ENCODE data around the gene ESRRA.

ESRRA gene

DNA sequence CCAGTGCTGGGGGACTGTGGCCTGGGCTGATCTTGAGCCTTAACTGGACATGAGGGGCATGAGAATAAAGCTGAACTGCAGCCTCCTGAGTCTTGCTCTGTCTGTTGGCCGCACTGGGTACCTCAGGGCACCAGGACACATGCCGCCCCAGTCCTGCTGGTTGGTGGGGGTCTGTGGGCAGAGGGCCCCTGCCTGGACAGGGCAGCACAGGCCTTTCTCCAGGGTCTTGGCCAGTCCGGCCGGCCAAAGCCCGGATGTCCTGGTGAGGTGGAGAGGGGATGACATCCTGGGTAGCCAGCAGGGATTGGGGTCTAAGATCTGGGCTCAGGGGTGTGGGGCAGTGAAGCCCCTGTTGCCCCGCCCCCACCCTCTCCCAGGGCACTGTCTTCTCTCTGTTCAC, 52.1 kb downstream of the ESRRA start:
- Mint-ChIP-seq H3K27ac (peak overlapping the region; percentile 80), H3K9me3 (no peaks in the 10 kb centered on the region), H3K4me1 (ENCODE audit: low read depth) (peaks cover 54% of the 10 kb centered on the region), H3K27me3 (no peaks in the 10 kb centered on the region), H3K4me3 (no peak overlapping the region), H3K36me3 (ENCODE audit: low read depth) (peaks cover 71% of the 10 kb centered on the region)
- intact Hi-C loops (cut with micrococcal nuclease), result loop anchor here (10.0 kb wide), 1 partner anchor 297 kb away; no protein-coding TSS in a partner anchor

DNA sequence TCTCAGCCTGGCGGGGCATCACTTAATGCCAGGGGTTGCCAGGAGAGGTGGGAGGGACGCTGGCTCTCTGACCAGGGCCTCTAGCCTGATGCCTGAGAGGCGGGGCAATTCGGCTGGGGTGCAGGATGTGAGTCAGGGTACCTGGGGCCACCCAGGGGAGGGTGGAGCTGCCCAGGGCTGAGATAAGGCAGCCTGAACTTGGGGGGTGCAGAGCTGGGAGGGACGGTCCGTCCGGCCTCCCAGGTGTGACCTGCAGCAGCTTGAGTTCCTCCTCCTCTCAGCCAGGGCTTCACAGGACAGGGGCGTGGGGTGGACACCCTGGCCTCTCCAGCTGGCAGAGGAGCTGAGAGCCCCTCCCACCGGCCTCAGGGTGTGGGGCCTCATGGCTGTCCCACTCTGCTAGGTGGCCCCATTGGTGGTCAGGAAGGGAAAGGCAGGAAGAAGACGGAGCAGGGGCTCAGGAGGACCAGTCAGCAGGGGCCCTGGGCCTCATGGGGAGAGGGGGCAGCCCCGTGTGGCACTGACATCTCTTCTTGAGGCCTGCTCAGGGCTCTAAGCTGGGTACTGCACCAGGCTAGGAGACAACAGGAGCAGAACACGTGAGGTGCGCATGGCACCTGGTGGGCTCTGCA, 52.7 kb downstream of the ESRRA start:
- H3K9me3 Mint-ChIP-seq, result no peaks in the 10 kb centered on the region
- intact Hi-C loops (cut with micrococcal nuclease), result loop anchor here (10.0 kb wide), 1 partner anchor 297 kb away; no protein-coding TSS in a partner anchor
- H3K27ac Mint-ChIP-seq, result peak overlapping the region; percentile 80
- H3K4me1 Mint-ChIP-seq (ENCODE audit: low read depth), result peaks cover 54% of the 10 kb centered on the region
- peak overlapping the region; percentile 93 for H3K4me3 Mint-ChIP-seq
- no peaks in the 10 kb centered on the region for H3K27me3 Mint-ChIP-seq
- H3K36me3 Mint-ChIP-seq (ENCODE audit: low read depth), result peaks cover 71% of the 10 kb centered on the region

DNA sequence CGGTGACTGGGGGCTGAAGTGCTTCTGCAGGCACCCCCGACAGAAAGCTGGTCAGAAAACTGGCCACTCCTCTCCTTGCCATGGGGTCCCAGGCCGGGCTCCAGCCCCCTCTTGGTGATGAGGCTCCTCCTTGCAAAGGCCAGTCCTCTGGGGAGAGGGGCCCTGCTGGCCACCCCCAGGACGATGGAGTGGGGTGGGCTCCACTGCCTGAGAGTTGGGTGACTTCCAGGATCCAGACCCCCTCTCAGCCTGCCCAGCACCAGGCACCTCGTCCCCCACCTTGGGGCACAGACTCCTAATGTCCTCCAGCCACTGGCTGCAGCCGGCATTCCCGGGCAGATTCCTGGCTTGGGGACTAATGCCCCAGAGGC, 53.2 kb downstream of the ESRRA start:
- Mint-ChIP-seq H3K27me3 (no peaks in the 10 kb centered on the region), H3K4me1 (ENCODE audit: low read depth) (peaks cover 59% of the 10 kb centered on the region), H3K27ac (peak overlapping the region; percentile 80), H3K4me3 (peak overlapping the region; percentile 93), H3K36me3 (ENCODE audit: low read depth) (peaks cover 71% of the 10 kb centered on the region), H3K9me3 (no peaks in the 10 kb centered on the region)
- intact Hi-C loops (cut with micrococcal nuclease), result loop anchor here (10.0 kb wide), 1 partner anchor 296 kb away; no protein-coding TSS in a partner anchor

DNA sequence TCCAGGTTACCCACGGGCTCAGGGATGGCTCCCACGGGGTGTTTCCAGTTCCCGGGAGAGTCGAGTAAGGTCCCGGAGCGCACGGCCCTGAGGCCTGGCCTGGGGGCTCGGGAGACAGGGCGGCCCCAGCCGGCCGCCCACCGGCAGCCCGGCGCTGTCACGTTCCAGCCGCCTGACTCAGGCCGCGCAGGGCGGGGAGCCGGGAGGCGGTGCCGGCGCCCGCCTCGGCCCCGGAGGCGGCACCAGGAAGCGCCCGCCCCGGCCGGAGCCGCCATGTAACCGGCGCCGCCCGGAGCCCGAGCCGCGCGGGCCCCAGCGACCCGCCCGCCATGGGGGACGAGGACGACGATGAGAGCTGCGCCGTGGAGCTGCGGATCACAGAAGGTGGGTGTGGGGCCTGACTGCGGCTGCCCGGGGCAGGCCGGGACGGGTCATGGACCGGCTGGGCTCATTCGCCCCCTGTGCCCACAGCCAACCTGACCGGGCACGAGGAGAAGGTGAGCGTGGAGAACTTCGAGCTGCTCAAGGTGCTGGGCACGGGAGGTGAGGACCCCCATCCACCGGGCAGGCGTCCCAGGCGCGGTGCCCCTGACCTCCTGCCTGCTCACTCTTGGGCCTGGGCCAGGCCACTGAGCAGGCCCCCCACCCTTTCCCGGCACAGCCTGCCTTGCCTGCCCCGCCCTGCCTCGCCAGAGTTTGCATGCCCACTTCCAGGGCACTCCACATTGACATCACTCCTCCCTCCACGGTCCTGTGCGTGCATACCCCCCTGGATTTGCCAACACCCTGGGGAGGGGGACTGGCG, 53.8 kb downstream of the ESRRA start, which contains the start of gene RPS6KA4:
Gene RPS6KA4, plus strand, starts transcription at position 256 of the 805 bp plus-strand sequence. Its CDS starts 74 bp downstream, at position 330.
- Mint-ChIP-seq H3K4me1 (ENCODE audit: low read depth) (peaks cover 61% of the 10 kb centered on the region), H3K27me3 (no peaks in the 10 kb centered on the region), H3K4me3 (peak within 1 kb of the TSS; percentile 93), H3K36me3 (ENCODE audit: low read depth) (peaks cover 71% of the 10 kb centered on the region), H3K9me3 (no peaks in the 10 kb centered on the region), H3K27ac (peak within 1 kb of the TSS; percentile 80)
- intact Hi-C loops (cut with micrococcal nuclease), result loop anchor here (10.0 kb wide), 1 partner anchor 296 kb away; no protein-coding TSS in a partner anchor

DNA sequence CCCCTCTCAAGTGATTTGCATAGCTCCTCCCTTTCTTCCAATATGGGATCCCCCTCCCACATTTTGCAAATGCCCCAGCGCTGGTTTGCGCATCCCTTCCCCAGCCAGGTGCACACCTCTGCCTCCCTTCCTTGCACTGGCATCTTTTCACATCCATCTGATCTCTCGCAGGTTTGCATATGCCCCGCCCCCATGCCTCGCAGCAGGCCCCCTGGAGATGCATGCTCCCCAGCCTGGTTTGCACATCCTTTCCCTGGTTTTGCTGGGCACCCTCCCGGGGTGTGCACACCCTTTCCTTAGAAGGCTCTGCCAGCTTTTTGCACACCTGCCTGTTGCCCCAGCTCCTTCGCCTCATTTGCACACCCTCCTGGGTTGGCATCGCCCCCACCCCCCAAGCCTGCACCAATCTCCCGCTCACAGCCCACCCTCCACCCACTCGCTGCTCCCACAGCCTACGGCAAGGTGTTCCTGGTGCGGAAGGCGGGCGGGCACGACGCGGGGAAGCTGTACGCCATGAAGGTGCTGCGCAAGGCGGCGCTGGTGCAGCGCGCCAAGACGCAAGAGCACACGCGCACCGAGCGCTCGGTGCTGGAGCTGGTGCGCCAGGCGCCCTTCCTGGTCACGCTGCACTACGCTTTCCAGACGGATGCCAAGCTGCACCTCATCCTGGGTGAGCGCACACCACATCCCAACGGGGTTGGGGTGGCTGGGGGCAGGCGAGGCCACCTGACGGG, 54.6 kb downstream of the ESRRA start:
- peaks cover 58% of the 10 kb centered on the region for H3K4me1 Mint-ChIP-seq (ENCODE audit: low read depth)
- H3K27me3 Mint-ChIP-seq, result no peaks in the 10 kb centered on the region
- H3K27ac Mint-ChIP-seq, result peak overlapping the region; percentile 80
- intact Hi-C loops (cut with micrococcal nuclease), result loop anchor here (5.0 to 10.0 kb wide), 2 partner anchors 87 to 295 kb away; no protein-coding TSS in a partner anchor
- H3K36me3 Mint-ChIP-seq (ENCODE audit: low read depth), result peaks cover 76% of the 10 kb centered on the region
- H3K9me3 Mint-ChIP-seq, result no peaks in the 10 kb centered on the region
- peak overlapping the region; percentile 93 for H3K4me3 Mint-ChIP-seq

DNA sequence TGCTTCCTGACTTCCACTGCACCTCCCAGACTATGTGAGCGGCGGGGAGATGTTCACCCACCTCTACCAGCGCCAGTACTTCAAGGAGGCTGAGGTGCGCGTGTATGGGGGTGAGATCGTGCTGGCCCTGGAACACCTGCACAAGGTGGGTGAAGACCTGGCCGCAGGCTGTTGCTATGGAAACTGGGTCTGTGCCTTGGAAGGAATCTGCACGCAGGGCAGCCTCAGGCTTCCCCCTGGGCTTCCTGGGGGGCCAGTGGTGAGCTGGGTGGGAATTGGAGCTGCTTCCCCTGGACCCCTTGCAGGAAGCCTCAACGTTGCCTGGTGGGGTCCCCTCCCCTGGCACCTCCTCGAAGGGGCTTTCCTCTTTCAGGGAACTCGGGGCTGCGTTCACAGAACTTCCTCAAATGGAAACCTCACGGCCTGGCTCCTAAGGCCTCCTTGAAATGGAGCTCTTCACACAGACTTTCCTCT, 55.2 kb downstream of the ESRRA start:
- intact Hi-C loops (cut with micrococcal nuclease), result loop anchor here (5.0 kb wide), 1 partner anchor 87 kb away; no protein-coding TSS in a partner anchor
- no peaks in the 10 kb centered on the region for H3K9me3 Mint-ChIP-seq
- H3K36me3 Mint-ChIP-seq (ENCODE audit: low read depth), result peaks cover 82% of the 10 kb centered on the region
- H3K27me3 Mint-ChIP-seq, result no peaks in the 10 kb centered on the region
- peak overlapping the region; percentile 80 for H3K27ac Mint-ChIP-seq
- peaks cover 52% of the 10 kb centered on the region for H3K4me1 Mint-ChIP-seq (ENCODE audit: low read depth)
- H3K4me3 Mint-ChIP-seq, result peak overlapping the region; percentile 93

DNA sequence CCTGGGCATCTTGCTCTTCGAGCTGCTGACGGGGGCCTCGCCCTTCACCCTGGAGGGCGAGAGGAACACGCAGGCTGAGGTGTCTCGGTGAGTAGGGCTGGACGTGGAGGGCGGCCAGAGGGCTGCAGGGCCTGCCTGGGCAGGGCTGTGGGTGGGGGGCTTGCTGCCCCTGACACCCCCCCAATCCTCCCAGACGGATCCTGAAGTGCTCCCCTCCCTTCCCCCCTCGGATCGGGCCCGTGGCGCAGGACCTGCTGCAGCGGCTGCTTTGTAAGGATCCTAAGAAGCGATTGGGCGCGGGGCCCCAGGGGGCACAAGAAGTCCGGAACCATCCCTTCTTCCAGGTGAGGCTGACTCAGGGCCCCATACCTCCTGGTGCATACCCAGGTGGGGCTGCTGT, 56.3 kb downstream of the ESRRA start:
- intact Hi-C loops (cut with micrococcal nuclease), result loop anchor here (5.0 kb wide), 1 partner anchor 86 kb away; no protein-coding TSS in a partner anchor
- Mint-ChIP-seq H3K27me3 (no peaks in the 10 kb centered on the region), H3K27ac (peak overlapping the region; percentile 80), H3K36me3 (ENCODE audit: low read depth) (peaks cover 89% of the 10 kb centered on the region), H3K4me3 (no peak overlapping the region), H3K4me1 (ENCODE audit: low read depth) (peaks cover 47% of the 10 kb centered on the region), H3K9me3 (no peaks in the 10 kb centered on the region)

DNA sequence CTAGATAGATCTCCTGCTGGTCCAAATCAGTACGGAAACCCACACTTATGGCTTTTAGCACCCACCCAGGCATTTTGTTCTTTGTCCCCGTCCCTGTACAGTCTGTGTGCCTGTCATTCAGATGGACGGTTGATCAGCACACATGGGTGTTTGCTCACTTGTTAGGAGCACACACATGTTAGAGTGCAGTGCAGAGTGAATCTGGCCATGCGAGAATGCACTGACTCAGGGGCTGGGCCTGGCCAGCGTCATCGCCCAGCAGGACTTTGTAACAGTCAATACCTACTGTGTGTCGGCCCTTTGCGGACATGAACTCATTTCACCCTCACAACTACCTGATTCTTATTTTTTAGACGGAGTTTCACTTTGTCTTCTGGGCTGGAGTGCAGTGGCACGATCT, 57.0 kb downstream of the ESRRA start:
- Mint-ChIP-seq H3K9me3 (no peaks in the 10 kb centered on the region), H3K36me3 (ENCODE audit: low read depth) (peaks cover 89% of the 10 kb centered on the region), H3K4me1 (ENCODE audit: low read depth) (peaks cover 44% of the 10 kb centered on the region), H3K27me3 (no peaks in the 10 kb centered on the region), H3K27ac (no peak overlapping the region), H3K4me3 (no peak overlapping the region)
- intact Hi-C loops (cut with micrococcal nuclease), result loop anchor here (5.0 kb wide), 1 partner anchor 85 kb away; no protein-coding TSS in a partner anchor

DNA sequence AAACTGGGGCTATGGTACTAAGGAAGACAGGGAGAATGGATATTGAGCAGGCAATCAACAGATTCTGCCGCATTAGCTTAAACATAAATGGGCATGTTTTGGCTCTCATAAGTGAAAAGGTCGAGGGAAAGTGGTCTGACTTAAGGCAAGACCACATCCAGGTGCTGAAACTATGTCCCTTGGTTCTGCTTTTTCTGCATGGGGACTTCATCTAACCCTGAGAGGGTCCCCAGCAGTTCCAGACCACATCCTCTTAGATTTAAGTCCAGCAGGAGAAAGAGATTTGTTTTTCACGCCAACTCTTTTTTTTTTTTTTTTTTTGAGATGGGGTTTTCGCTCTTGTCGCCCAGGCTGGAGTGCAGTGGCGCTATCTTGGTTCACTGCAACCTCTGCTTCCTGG, 59.1 kb downstream of the ESRRA start:
- no peaks in the 10 kb centered on the region for H3K27me3 Mint-ChIP-seq
- peaks cover 100% of the 10 kb centered on the region for H3K36me3 Mint-ChIP-seq (ENCODE audit: low read depth)
- intact Hi-C loops (cut with micrococcal nuclease), result loop anchor here (5.0 kb wide), 1 partner anchor 83 kb away; no protein-coding TSS in a partner anchor
- H3K4me3 Mint-ChIP-seq, result no peak overlapping the region
- no peak overlapping the region for H3K27ac Mint-ChIP-seq
- peaks cover 28% of the 10 kb centered on the region for H3K4me1 Mint-ChIP-seq (ENCODE audit: low read depth)
- H3K9me3 Mint-ChIP-seq, result no peaks in the 10 kb centered on the region

DNA sequence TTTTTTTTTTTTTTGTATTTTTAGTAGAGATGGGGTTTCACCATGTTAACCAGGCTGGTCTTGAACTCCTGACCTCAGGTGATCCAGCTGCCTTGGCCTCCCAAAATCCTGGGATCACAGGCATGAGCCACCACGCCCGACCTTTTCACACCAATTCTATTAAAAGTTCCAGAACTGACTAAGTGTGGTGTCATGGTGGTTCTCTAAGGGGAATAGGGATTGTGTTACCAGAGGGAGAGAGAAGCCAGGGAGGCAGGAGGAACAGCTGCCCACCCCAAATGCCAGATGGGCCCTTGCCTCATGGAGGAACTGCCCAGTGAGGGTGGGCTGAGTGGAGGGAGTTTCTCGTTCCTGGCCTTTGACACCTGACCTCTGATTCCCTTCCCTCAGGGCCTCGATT, 59.6 kb downstream of the ESRRA start:
- Mint-ChIP-seq H3K4me1 (ENCODE audit: low read depth) (peaks cover 23% of the 10 kb centered on the region), H3K9me3 (no peaks in the 10 kb centered on the region), H3K27ac (no peak overlapping the region), H3K4me3 (no peak overlapping the region), H3K27me3 (no peaks in the 10 kb centered on the region), H3K36me3 (ENCODE audit: low read depth) (peaks cover 100% of the 10 kb centered on the region)
- intact Hi-C loops (cut with micrococcal nuclease), result loop anchor here (5.0 kb wide), 1 partner anchor 82 kb away; no protein-coding TSS in a partner anchor
